Gastroesophageal sphincter (tissue), 4 donors: ENCODE data around the gene HCFC1R1. TPM values are rescaled to one million over a fixed set of nuclear protein-coding genes. Genes with fewer than 3 reads are reported as not detected.
A peak's percentile ranks its signal among the peaks of the same experiment; 100 is the strongest.

Experiments used
- ATAC-seq: fragments of 150-250 bp; one replicate; pipeline ENCODE4 v1.9.1; 2016; ENCODE audit warnings: mild to moderate bottlenecking, moderate library complexity
- H3K27ac ChIP-seq, 4 donors: fragments of 200-600 bp; sonication (generic) in 3 of 4; 1 replicate in 3 of 4; 2 replicates in 1 of 4; pipeline ENCODE4 v1.5.1; 2016 to 2019
- H3K27me3 ChIP-seq: fragments of 200-600 bp; sonication (generic); one replicate; pipeline ENCODE4 v1.5.1; 2019
- H3K36me3 ChIP-seq, 2 donors: fragments of 200-600 bp; sonication (generic); one replicate each; pipeline ENCODE4 v1.5.1; 2019; ENCODE audit warnings: control low read depth in 1 of 2
- H3K4me1 ChIP-seq, 3 donors: fragments of 200-600 bp; sonication (generic); 1 replicate in 2 of 3; 2 replicates in 1 of 3; pipeline ENCODE4 v1.5.1; 2016 to 2019; ENCODE audit warnings: control low read depth in 2 of 3
- H3K4me3 ChIP-seq, 2 donors: fragments of 200-600 bp; sonication (generic); one replicate each; pipeline ENCODE4 v1.5.1; 2019; ENCODE audit warnings: mild to moderate bottlenecking in 1 of 2, moderate library complexity in 1 of 2
- H3K9me3 ChIP-seq, 3 donors: fragments of 200-600 bp; sonication (generic); one replicate each; pipeline ENCODE4 v1.5.1; 2017 to 2019; ENCODE audit warnings: control low read depth in 2 of 3
- EP300 ChIP-seq: sonication (generic); formaldehyde crosslinking; IDR thresholded peaks from one replicate; pipeline ENCODE4 v1.6.1; 2017; ENCODE audit warnings: antibody characterized with exemption, mild to moderate bottlenecking
- POLR2A ChIP-seq, 2 donors: fragments of 450-650 bp; IDR thresholded peaks; one replicate each; pipeline ENCODE4 v1.6.1; 2017; ENCODE audit warnings: antibody characterized with exemption in 2 of 2, mild to moderate bottlenecking in 2 of 2, moderate library complexity in 1 of 2
- POLR2AphosphoS5 ChIP-seq: sonication (generic); formaldehyde crosslinking; IDR thresholded peaks from one replicate; pipeline ENCODE4 v1.6.1; 2017; ENCODE audit warnings: antibody characterized with exemption
- WGBS, 2 donors: methylation state at CpG; one replicate each; pipeline ENCODE4 v1.1.5; 2018; ENCODE audit warnings: low coverage in 1 of 2; 5-methylcytosine and 5-hydroxymethylcytosine counted together
- total RNA-seq, 4 donors: library from RNA; depleted of rRNA; stranded (reverse); fragments of >200 nt; gene quantifications; one replicate each; pipeline ENCODE4 v1.1.0, GENCODE V29; 2016
- TF ChIP-seq, protein P1 (sequence below), 4 experiments: fragments of 200-600 bp in 2 of 4; fragments of 450-650 bp in 2 of 4; sonication (generic) in 1 of 4; IDR thresholded peaks; one replicate each; pipeline ENCODE4 v1.5.1; 2017 to 2019; ENCODE audit warnings: antibody characterized with exemption in 4 of 4, mild to moderate bottlenecking in 2 of 4, moderate library complexity in 2 of 4

HCFC1R1 gene
- total RNA-seq, 4 donors from 2014 or later: 20.1 to 94.9 (median 40.5) TPM

- peaks cover 0 to 27% (median 18%) of the 10 kb centered on the region in 3 donors for H3K4me1 ChIP-seq
- H3K4me3 ChIP-seq: no peak overlapping the region
- H3K36me3 ChIP-seq: no peaks in the 10 kb centered on the region
- no peaks in the 10 kb centered on the region for H3K9me3 ChIP-seq
- 81 to 83% methylated on average over 4 to 6 of the region's 6 CpGs for WGBS, 2 donors
- TF ChIP-seq, protein P1, sequence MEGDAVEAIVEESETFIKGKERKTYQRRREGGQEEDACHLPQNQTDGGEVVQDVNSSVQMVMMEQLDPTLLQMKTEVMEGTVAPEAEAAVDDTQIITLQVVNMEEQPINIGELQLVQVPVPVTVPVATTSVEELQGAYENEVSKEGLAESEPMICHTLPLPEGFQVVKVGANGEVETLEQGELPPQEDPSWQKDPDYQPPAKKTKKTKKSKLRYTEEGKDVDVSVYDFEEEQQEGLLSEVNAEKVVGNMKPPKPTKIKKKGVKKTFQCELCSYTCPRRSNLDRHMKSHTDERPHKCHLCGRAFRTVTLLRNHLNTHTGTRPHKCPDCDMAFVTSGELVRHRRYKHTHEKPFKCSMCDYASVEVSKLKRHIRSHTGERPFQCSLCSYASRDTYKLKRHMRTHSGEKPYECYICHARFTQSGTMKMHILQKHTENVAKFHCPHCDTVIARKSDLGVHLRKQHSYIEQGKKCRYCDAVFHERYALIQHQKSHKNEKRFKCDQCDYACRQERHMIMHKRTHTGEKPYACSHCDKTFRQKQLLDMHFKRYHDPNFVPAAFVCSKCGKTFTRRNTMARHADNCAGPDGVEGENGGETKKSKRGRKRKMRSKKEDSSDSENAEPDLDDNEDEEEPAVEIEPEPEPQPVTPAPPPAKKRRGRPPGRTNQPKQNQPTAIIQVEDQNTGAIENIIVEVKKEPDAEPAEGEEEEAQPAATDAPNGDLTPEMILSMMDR (IDR thresholded peaks at IDR 0.05): no peak
- TF ChIP-seq POLR2A (IDR thresholded peaks at IDR 0.05): no peak
- TF ChIP-seq POLR2AphosphoS5: no peak
- TF ChIP-seq EP300: no peak
- no peak overlapping the region for H3K27ac ChIP-seq
- peaks cover 98% of the 10 kb centered on the region for H3K27me3 ChIP-seq
- no peak for ATAC-seq
Observed at GRCh38 chr16:3044708-3045107, 21.0 kb upstream of the HCFC1R1 start.

DNA sequence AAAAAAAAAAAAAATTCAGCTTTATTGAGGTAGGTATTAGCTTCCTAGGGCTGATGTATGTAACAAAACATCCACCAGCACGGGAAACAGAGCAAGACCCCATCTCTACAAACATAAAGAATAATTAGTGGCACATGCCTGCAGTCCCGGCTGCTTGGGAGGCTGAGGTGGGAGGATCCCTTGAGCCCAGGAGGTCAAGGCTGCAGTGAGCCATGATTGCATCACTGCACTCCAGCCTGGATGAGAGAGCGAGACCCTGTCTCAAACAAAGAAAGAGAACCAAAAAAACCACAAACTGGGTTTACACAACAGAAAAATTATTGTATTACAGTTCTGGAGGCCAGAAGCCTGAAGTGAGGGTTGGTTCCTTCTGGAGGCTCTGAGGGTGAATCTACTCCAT lies 18.6 kb upstream of the HCFC1R1 start:
- Histone ChIP-seq H3K4me3 (no peak overlapping the region), H3K9me3 (no peaks in the 10 kb centered on the region), H3K27me3 (peaks cover 98% of the 10 kb centered on the region), H3K36me3 (no peaks in the 10 kb centered on the region), H3K27ac (no peak overlapping the region), H3K4me1 (peaks cover 0 to 26% (median 18%) of the 10 kb centered on the region in 3 donors)
- no peak for ATAC-seq
- WGBS, 2 donors: 25 to 78% methylated on average over 1 to 2 of the region's 3 CpGs
- no peak for TF ChIP-seq POLR2A (IDR thresholded peaks at IDR 0.05)
- no peak for TF ChIP-seq EP300
- TF ChIP-seq, protein P1 (IDR thresholded peaks at IDR 0.05): no peak
- no peak for TF ChIP-seq POLR2AphosphoS5

DNA sequence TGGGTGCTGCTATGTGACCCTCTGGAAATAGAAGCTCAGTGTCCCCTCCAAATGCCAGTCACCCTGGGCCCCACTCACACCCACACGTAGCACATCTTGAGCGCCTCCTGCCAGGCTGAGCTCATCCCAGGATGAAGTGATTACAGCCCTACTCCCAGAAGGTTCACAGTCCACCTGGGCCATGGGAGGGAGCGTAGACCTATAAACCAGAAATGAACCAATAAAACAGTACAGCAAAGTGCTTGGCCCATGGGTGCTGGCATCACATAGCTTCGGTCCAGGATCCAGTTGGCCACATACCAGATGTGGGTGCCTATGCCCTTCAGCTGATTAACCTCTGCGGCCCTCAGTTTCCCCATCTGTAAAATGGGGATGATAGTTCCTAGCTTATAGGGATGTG lies 15.2 kb upstream of the HCFC1R1 start:
- H3K9me3 ChIP-seq: no peaks in the 10 kb centered on the region
- peaks cover 98% of the 10 kb centered on the region for H3K27me3 ChIP-seq
- no peak for TF ChIP-seq EP300
- no peak for TF ChIP-seq POLR2A (IDR thresholded peaks at IDR 0.05)
- TF ChIP-seq POLR2AphosphoS5: no peak
- TF ChIP-seq, protein P1 (IDR thresholded peaks at IDR 0.05): no peak
- H3K4me3 ChIP-seq: no peak overlapping the region
- 95% methylated on average over 3 of the region's 5 CpGs; no CpG with 5 or more reads in 1 of the 2 donors for WGBS, 2 donors
- ATAC-seq: no peak
- H3K27ac ChIP-seq: no peak overlapping the region
- H3K36me3 ChIP-seq: no peaks in the 10 kb centered on the region
- H3K4me1 ChIP-seq: peaks cover 0 to 12% (median 7%) of the 10 kb centered on the region in 3 donors

DNA sequence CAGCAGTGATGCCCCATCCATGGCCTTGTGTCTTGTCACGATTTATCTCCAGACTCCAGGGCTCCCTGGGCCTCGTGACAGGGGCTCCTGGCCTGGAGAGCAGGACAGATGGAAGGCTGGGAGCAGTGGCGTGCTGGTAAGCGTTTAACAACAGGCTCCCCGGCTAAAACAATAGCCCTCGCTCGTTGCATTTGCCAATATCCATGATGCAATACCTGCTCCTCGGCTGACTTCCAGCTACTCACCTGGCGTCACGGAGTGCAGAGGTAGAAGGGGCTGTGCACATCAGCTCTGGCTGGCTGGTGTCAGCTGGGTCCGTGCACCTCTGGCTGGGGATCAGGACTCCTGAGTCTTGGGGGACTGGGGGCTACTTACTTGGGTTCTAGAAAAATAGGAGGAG lies 14.5 kb upstream of the HCFC1R1 start:
- WGBS, 2 donors: 42% methylated on average over 4 of the region's 11 CpGs; no CpG with 5 or more reads in 1 of the 2 donors
- H3K4me3 ChIP-seq: no peak overlapping the region
- H3K27me3 ChIP-seq: peaks cover 98% of the 10 kb centered on the region
- H3K9me3 ChIP-seq: no peaks in the 10 kb centered on the region
- peaks cover 0 to 12% (median 7%) of the 10 kb centered on the region in 3 donors for H3K4me1 ChIP-seq
- no peak for TF ChIP-seq POLR2AphosphoS5
- TF ChIP-seq, protein P1 (IDR thresholded peaks at IDR 0.05): no peak
- TF ChIP-seq EP300: no peak
- no peak for TF ChIP-seq POLR2A (IDR thresholded peaks at IDR 0.05)
- H3K36me3 ChIP-seq: no peaks in the 10 kb centered on the region
- ATAC-seq: no peak
- H3K27ac ChIP-seq: no peak overlapping the region

- TF ChIP-seq, protein P1 (IDR thresholded peaks at IDR 0.05): no peak
- no peak for TF ChIP-seq POLR2AphosphoS5
- no peak for TF ChIP-seq POLR2A (IDR thresholded peaks at IDR 0.05)
- no peak for TF ChIP-seq EP300
- H3K4me1 ChIP-seq: peaks cover 0 to 12% (median 7%) of the 10 kb centered on the region in 3 donors
- peaks cover 100% of the 10 kb centered on the region for H3K27me3 ChIP-seq
- 29 to 38% methylated on average over 5 to 7 of the region's 44 CpGs for WGBS, 2 donors
- ATAC-seq: no peak
- H3K36me3 ChIP-seq: no peaks in the 10 kb centered on the region
- H3K27ac ChIP-seq: no peak within 1 kb of the TSS
- no peaks in the 10 kb centered on the region for H3K9me3 ChIP-seq
- peak within 1 kb of the TSS in 1 of 2 donors; percentile 1 for H3K4me3 ChIP-seq
Observed at GRCh38 chr16:3036726-3037315, 13.1 kb upstream of the HCFC1R1 start, which contains the start of gene BICDL2. TSS of gene BICDL2 (minus strand) at chr16:3036944. CDS start at chr16:3035496, 1,448 bp downstream.
